Trophoblast cell (in vitro differentiated cells and primary cell): Measurements from ENCODE around the gene C4orf36.

Source experiments
- DNase-seq, 2 donors: peaks; one replicate each; pipeline ENCODE4 v3.0.0-alpha.2; 2016
- H2AFZ ChIP-seq: 2 replicates; pipeline ENCODE4 v1.6.1; 2013; ENCODE audit warnings: low read length, moderate library complexity, mild to moderate bottlenecking; ENCODE audit not compliant: insufficient read depth, poor library complexity
- H2AK5ac ChIP-seq: 2 replicates; pipeline ENCODE4 v1.6.1; 2013; ENCODE audit warnings: mild to moderate bottlenecking, low read length
- H2BK120ac ChIP-seq: 2 replicates; pipeline ENCODE4 v1.6.1; 2013; ENCODE audit warnings: low read length, mild to moderate bottlenecking, moderate library complexity; ENCODE audit not compliant: insufficient read depth, poor library complexity
- H2BK12ac ChIP-seq: 2 replicates; pipeline ENCODE4 v1.6.1; 2013; ENCODE audit warnings: mild to moderate bottlenecking, low read length, moderate library complexity
- H2BK5ac ChIP-seq: 2 replicates; pipeline ENCODE4 v1.6.1; 2013; ENCODE audit warnings: low read length, low read depth, moderate library complexity, mild to moderate bottlenecking; ENCODE audit not compliant: poor library complexity
- H3K14ac ChIP-seq: 2 replicates; pipeline ENCODE4 v1.6.1; 2013; ENCODE audit warnings: mild to moderate bottlenecking, low read length
- H3K18ac ChIP-seq: 2 replicates; pipeline ENCODE4 v1.6.1; 2013; ENCODE audit warnings: mild to moderate bottlenecking, low read length
- H3K23ac ChIP-seq: 2 replicates; pipeline ENCODE4 v1.6.1; 2013; ENCODE audit warnings: low read length
- H3K27ac ChIP-seq: 2 replicates; pipeline ENCODE4 v1.5.1; 2013; ENCODE audit warnings: low read depth, mild to moderate bottlenecking, inconsistent platforms, low read length, moderate library complexity
- H3K27me3 ChIP-seq: 2 replicates; pipeline ENCODE4 v1.6.1; 2013; ENCODE audit warnings: inconsistent platforms, mild to moderate bottlenecking, low read length, moderate library complexity; ENCODE audit not compliant: insufficient read depth
- H3K36me3 ChIP-seq, 2 experiments: 1 replicate in 1 of 2; 2 replicates in 1 of 2; pipeline ENCODE4 v1.6.1; 2013; ENCODE audit warnings: low read length in 2 of 2, mild to moderate bottlenecking in 2 of 2, moderate library complexity in 1 of 2; ENCODE audit not compliant: insufficient read depth in 2 of 2, control insufficient read depth in 1 of 2
- H3K4ac ChIP-seq: 2 replicates; pipeline ENCODE4 v1.6.1; 2013; ENCODE audit warnings: low read depth, mild to moderate bottlenecking, low read length, moderate library complexity
- H3K4me1 ChIP-seq, 2 experiments: 1 replicate in 1 of 2; 2 replicates in 1 of 2; pipeline ENCODE4 v1.6.1; 2013; ENCODE audit warnings: low read length in 2 of 2, mild to moderate bottlenecking in 2 of 2, moderate library complexity in 1 of 2; ENCODE audit not compliant: insufficient read depth in 2 of 2, control insufficient read depth in 1 of 2
- H3K4me2 ChIP-seq: 2 replicates; pipeline ENCODE4 v1.6.1; 2013; ENCODE audit warnings: inconsistent platforms, mild to moderate bottlenecking, low read length, moderate library complexity
- H3K4me3 ChIP-seq: 2 replicates; pipeline ENCODE4 v1.5.1; 2013; ENCODE audit warnings: mild to moderate bottlenecking, low read depth, low read length, inconsistent platforms
- H3K79me1 ChIP-seq: one replicate; pipeline ENCODE4 v1.6.1; 2013; ENCODE audit warnings: low read length
- H3K79me2 ChIP-seq: 2 replicates; pipeline ENCODE4 v1.6.1; 2013; ENCODE audit warnings: low read length, mild to moderate bottlenecking; ENCODE audit not compliant: control insufficient read depth, insufficient read depth, poor library complexity
- H3K9ac ChIP-seq: 2 replicates; pipeline ENCODE4 v1.6.1; 2013; ENCODE audit warnings: mild to moderate bottlenecking, low read length
- H3K9me3 ChIP-seq: 2 replicates; pipeline ENCODE4 v1.6.1; 2013; ENCODE audit warnings: low read depth, mild to moderate bottlenecking, control low read depth, inconsistent platforms, low read length; ENCODE audit not compliant: insufficient read depth
- H4K12ac ChIP-seq: 2 replicates; pipeline ENCODE4 v1.6.1; 2013; ENCODE audit warnings: low read depth, mild to moderate bottlenecking, low read length, moderate library complexity
- H4K8ac ChIP-seq: 2 replicates; pipeline ENCODE4 v1.6.1; 2013; ENCODE audit warnings: low read depth, mild to moderate bottlenecking, low read length, moderate library complexity
- H4K91ac ChIP-seq: one replicate; pipeline ENCODE4 v1.6.1; 2013; ENCODE audit warnings: low read depth, mild to moderate bottlenecking, low read length, moderate library complexity
- WGBS: extraction: QIAGEN DNeasy Blood & Tissue Kit; methylation state at CpG from one replicate; pipeline ENCODE4 v1.1.7; 2013; ENCODE audit warnings: missing lambda C conversion rate; ENCODE audit not compliant: insufficient read length, insufficient coverage; ENCODE audit errors: extremely low coverage; 5-methylcytosine and 5-hydroxymethylcytosine counted together

Gene C4orf36

DNA sequence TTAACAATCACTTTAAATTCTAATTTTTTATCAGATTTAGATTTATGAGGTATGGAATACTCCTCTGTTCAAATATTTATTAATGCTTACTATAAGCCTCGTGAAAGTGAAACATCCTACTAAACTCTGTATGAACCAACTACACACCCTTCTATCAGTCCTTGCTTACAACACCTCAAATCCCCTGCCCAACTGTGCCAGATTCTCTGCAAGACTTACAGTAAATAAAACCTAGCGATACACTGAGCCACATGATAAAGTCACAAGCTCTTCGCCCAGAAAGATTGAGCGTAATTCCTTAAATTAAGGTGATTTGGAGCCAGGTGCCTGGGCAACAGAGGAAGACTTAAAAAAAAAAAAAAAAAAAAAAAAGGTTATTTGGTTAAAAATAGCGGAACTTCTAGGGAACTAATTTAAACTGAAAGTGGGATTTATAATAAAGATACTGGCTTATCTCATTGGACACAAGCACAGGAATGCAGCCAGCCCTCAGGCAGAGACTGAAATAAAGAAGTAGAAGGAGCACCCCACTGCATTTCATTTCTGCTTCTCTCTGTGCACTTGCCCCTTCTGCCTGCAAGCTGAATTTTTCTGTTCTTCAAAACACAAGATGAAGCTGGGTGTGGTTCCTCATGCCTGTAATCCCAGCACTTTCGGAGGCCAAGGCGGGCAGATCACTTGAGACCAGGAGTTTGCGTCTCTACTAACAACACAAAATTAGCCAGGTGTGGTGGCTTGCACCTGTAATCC, 17.5 kb upstream of the C4orf36 start:
- H3K27me3 ChIP-seq = no peaks in the 10 kb centered on the region
- no peak overlapping the region for H3K4ac ChIP-seq
- no peak overlapping the region for H4K8ac ChIP-seq
- H2BK5ac ChIP-seq = no peak overlapping the region
- no peak overlapping the region for H3K27ac ChIP-seq
- H2AFZ ChIP-seq = no peak overlapping the region
- no peak overlapping the region for H2BK12ac ChIP-seq
- H3K18ac ChIP-seq = no peak overlapping the region
- H3K9ac ChIP-seq = no peak overlapping the region
- H3K4me1 ChIP-seq = no peaks in the 10 kb centered on the region
- no peaks in the 10 kb centered on the region for H3K79me1 ChIP-seq
- peaks cover 6% of the 10 kb centered on the region for H3K9me3 ChIP-seq
- H4K91ac ChIP-seq = no peak overlapping the region
- no peaks in the 10 kb centered on the region for H3K79me2 ChIP-seq
- no peak overlapping the region for H2BK120ac ChIP-seq
- no peak overlapping the region for H3K23ac ChIP-seq
- no CpG with 5 or more reads among the region's 8 CpGs for WGBS
- H3K4me3 ChIP-seq = no peak overlapping the region
- no peak overlapping the region for H2AK5ac ChIP-seq
- DNase-seq = no peak
- H3K14ac ChIP-seq = no peak overlapping the region
- H3K36me3 ChIP-seq = no peaks in the 10 kb centered on the region
- H4K12ac ChIP-seq = no peak overlapping the region
- H3K4me2 ChIP-seq = no peak overlapping the region

DNA sequence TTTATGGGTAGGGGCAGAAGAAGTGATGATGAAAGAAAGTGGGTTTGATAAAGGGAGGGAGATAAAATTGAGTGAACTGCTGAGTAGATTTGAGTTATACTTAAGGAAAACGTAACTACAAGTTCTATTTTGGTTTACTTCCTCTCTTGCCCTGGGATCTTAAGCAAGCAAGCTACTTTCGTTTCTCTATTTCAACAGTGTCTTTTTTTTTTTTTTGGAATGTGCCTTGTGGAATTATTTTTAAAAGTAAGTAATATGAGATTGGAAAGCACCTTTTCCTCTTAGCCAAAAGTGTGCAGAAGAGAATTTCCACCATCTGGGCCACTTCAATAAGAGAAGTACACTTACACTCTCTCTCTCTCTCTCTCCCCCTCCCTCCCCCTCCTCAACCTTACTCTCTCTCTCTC, 16.0 kb upstream of the C4orf36 start:
- Histone ChIP-seq H3K4me2 (no peak overlapping the region), H4K8ac (no peak overlapping the region), H3K4ac (no peak overlapping the region), H3K79me1 (no peaks in the 10 kb centered on the region), H3K27me3 (no peaks in the 10 kb centered on the region), H3K9ac (no peak overlapping the region), H3K79me2 (no peaks in the 10 kb centered on the region), H3K27ac (no peak overlapping the region), H3K4me1 (no peaks in the 10 kb centered on the region), H3K9me3 (peaks cover 3% of the 10 kb centered on the region), H3K18ac (no peak overlapping the region), H4K91ac (no peak overlapping the region), H2BK120ac (no peak overlapping the region), H2BK12ac (no peak overlapping the region), H3K23ac (no peak overlapping the region), H3K4me3 (no peak overlapping the region), H3K14ac (no peak overlapping the region), H2AK5ac (no peak overlapping the region), H3K36me3 (no peaks in the 10 kb centered on the region), H4K12ac (no peak overlapping the region), H2BK5ac (no peak overlapping the region), H2AFZ (no peak overlapping the region)
- peak in 1 of 2 donors; percentile 52 for DNase-seq
- WGBS = no CpG with 5 or more reads among the region's 2 CpGs

DNA sequence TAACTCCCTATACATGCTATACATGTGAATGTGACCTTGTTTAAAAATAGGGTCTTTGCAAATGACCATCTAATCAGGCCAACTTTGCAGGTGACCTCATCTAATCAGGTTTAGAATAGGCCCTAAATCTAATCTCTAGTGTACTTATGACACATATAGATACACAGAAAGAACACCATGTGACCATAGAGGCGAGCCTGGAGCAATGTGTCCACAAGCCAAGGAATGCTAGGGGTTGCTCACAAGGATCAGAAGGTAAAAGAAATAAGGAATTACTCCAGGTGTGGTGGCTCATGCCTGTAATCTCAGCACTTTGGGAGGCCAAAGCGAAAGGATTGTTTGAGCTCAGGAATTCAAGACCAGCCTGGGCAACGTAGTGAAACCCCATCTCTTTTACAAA, 9.6 kb upstream of the C4orf36 start:
- H3K4me1 ChIP-seq = no peaks in the 10 kb centered on the region

DNA sequence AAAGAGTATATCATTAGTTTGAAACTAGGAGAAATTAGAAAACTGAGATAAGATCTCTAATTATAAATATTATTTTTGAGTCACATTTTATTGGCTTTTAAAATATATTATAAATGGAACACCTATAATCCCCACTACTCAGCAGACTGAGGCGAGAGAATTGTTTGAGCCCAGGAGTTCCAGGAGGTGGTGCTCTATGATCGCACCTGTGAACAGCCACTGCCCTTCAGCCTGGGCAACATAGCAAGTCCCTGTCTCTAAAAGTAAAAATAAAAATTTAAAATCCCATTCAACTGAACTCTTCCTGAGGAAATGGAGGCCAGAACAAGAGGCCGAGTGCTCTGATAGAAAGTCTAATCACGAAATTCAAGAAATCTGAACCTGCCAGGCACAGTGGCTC, 6.3 kb upstream of the C4orf36 start:
- no peaks in the 10 kb centered on the region for H3K79me1 ChIP-seq

More for the DNA sequence above, 9.6 kb upstream of the C4orf36 start:
- DNase-seq = peak; percentile 85 to 89
- no peak overlapping the region for H3K9ac ChIP-seq
- no peak overlapping the region for H2AFZ ChIP-seq
- H3K18ac ChIP-seq = no peak overlapping the region
- no peaks in the 10 kb centered on the region for H3K36me3 ChIP-seq
- no peak overlapping the region for H2BK12ac ChIP-seq
- H2AK5ac ChIP-seq = no peak overlapping the region
- H4K91ac ChIP-seq = no peak overlapping the region
- no peaks in the 10 kb centered on the region for H3K27me3 ChIP-seq
- H3K14ac ChIP-seq = no peak overlapping the region
- H3K9me3 ChIP-seq = peaks cover 2% of the 10 kb centered on the region
- H2BK5ac ChIP-seq = no peak overlapping the region
- no peak overlapping the region for H3K27ac ChIP-seq
- no peaks in the 10 kb centered on the region for H3K79me1 ChIP-seq
- H3K4me2 ChIP-seq = no peak overlapping the region
- H2BK120ac ChIP-seq = no peak overlapping the region
- H3K23ac ChIP-seq = no peak overlapping the region
- no peak overlapping the region for H3K4ac ChIP-seq
- no CpG with 5 or more reads among the region's 3 CpGs for WGBS
- H4K12ac ChIP-seq = no peak overlapping the region
- H3K4me3 ChIP-seq = no peak overlapping the region
- H3K79me2 ChIP-seq = no peaks in the 10 kb centered on the region
- H4K8ac ChIP-seq = no peak overlapping the region

More for the DNA sequence above, 6.3 kb upstream of the C4orf36 start:
- H4K91ac ChIP-seq = no peak overlapping the region
- H4K12ac ChIP-seq = no peak overlapping the region
- no peaks in the 10 kb centered on the region for H3K27me3 ChIP-seq
- H3K9ac ChIP-seq = no peak overlapping the region
- DNase-seq = peak; percentile 32 to 68
- H3K18ac ChIP-seq = no peak overlapping the region
- no peak overlapping the region for H2BK12ac ChIP-seq
- H2BK120ac ChIP-seq = no peak overlapping the region
- no peak overlapping the region for H3K4me3 ChIP-seq
- no peak overlapping the region for H2AK5ac ChIP-seq
- H3K27ac ChIP-seq = no peak overlapping the region
- no peak overlapping the region for H3K14ac ChIP-seq
- H3K23ac ChIP-seq = no peak overlapping the region
- H3K4ac ChIP-seq = no peak overlapping the region
- no peak overlapping the region for H2AFZ ChIP-seq
- no peaks in the 10 kb centered on the region for H3K79me2 ChIP-seq
- no peaks in the 10 kb centered on the region for H3K9me3 ChIP-seq
- no peaks in the 10 kb centered on the region for H3K4me1 ChIP-seq
- H3K4me2 ChIP-seq = no peak overlapping the region
- H4K8ac ChIP-seq = no peak overlapping the region
- WGBS = no CpG with 5 or more reads among the region's 4 CpGs
- H3K36me3 ChIP-seq = no peaks in the 10 kb centered on the region
- no peak overlapping the region for H2BK5ac ChIP-seq
